Activated CD4-positive, alpha-beta T cell treated with anti-CD3 and anti-CD28 coated beads for 36 hours (primary cell): ENCODE data around the gene OSGIN1. TPM values are rescaled to one million over a fixed set of nuclear protein-coding genes. Genes with fewer than 3 reads are reported as not detected.

Experiments used
- ATAC-seq: fragments of 200-7000 bp; cut with Tn5 transposase; one replicate; pipeline ENCODE4 v1.10.0; 2021; ENCODE audit warnings: mild to moderate bottlenecking, moderate library complexity
- CTCF ChIA-PET: fragments of 350-600 bp; sonication (Branson Sonifier 250); formaldehyde crosslinking; loops from one replicate; lab custom pipeline; 2021; ENCODE audit warnings: antibody characterized with exemption; lab: Charles Lee
- POLR2A ChIA-PET: fragments of 350-600 bp; sonication (Branson Sonifier 250); formaldehyde crosslinking; loops from one replicate; lab custom pipeline; 2021; ENCODE audit warnings: antibody characterized with exemption, inconsistent platforms; lab: Charles Lee
- DNase-seq: peaks from one replicate; pipeline ENCODE4 v3.0.0-alpha.2; 2020
- H3K27ac Mint-ChIP-seq: one replicate; pipeline ENCODE4 v1.8.0; 2021; ENCODE audit warnings: mixed read lengths
- H3K27me3 Mint-ChIP-seq: one replicate; pipeline ENCODE4 v1.8.0; 2021; ENCODE audit warnings: mixed read lengths
- H3K36me3 Mint-ChIP-seq: one replicate; pipeline ENCODE4 v1.8.0; 2021; ENCODE audit warnings: low read depth, mixed read lengths
- H3K4me1 Mint-ChIP-seq: one replicate; pipeline ENCODE4 v1.8.0; 2021; ENCODE audit warnings: mixed read lengths
- H3K4me3 Mint-ChIP-seq: one replicate; pipeline ENCODE4 v1.8.0; 2021; ENCODE audit warnings: mild to moderate bottlenecking, moderate library complexity, mixed read lengths
- H3K9me3 Mint-ChIP-seq: one replicate; pipeline ENCODE4 v1.8.0; 2021; ENCODE audit warnings: low read depth, mixed read lengths
- intact Hi-C, 2 experiments: fragments of 100-400 bp; cut with DNase I in 1 of 2; cut with micrococcal nuclease in 1 of 2; formaldehyde crosslinking; loops; one replicate each; pipeline versions ENCODE4 v1.14.2 to v1.15.1; 2022 to 2024; cut with DNase I, micrococcal nuclease
- total RNA-seq, 2 experiments: library from RNA; stranded (reverse); gene quantifications; one replicate each; pipeline ENCODE4 v1.2.3, GENCODE V29; 2021

OSGIN1 gene
- total RNA-seq, 2 experiments from 2014 or later = 0.75 to 1.0 TPM

DNA sequence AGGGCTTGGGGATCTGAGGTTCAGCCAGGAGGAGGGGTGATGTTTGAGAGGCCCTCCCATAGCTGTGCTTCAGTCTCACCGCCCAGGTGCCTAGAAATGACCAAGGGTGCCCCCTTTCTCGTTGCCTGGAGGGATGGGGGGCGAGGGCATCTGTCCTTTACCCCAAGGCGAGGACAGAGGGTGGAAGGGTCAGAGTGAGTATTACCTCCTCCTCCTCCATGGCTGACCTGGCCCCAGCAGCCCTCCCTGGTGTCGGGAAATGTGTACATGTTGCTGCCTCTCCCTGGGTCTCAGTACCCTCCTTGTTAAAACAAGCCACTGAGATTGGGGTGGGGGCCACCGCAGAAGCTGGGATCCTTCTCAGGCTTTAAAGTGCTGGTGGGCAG lies 17.4 kb downstream of the OSGIN1 start:
- ATAC-seq (no peak), DNase-seq (no peak)
- no peaks in the 10 kb centered on the region for H3K36me3 Mint-ChIP-seq
- ChIA-PET CTCF (interaction anchor here (0.6 to 1.1 kb wide), 2 partner anchors 96 to 302 kb away, joined by 3 to 4 read pairs; no protein-coding TSS in a partner anchor), POLR2A (no interaction called here)
- H3K4me1 Mint-ChIP-seq = no peaks in the 10 kb centered on the region
- H3K27me3 Mint-ChIP-seq = peaks cover 20% of the 10 kb centered on the region
- no peak overlapping the region for H3K4me3 Mint-ChIP-seq
- H3K9me3 Mint-ChIP-seq = no peaks in the 10 kb centered on the region
- intact Hi-C loops = loop anchor here in 1 of 2 experiments (5.0 kb wide), 1 partner anchor 97 kb away; no protein-coding TSS in a partner anchor
- H3K27ac Mint-ChIP-seq = no peak overlapping the region

DNA sequence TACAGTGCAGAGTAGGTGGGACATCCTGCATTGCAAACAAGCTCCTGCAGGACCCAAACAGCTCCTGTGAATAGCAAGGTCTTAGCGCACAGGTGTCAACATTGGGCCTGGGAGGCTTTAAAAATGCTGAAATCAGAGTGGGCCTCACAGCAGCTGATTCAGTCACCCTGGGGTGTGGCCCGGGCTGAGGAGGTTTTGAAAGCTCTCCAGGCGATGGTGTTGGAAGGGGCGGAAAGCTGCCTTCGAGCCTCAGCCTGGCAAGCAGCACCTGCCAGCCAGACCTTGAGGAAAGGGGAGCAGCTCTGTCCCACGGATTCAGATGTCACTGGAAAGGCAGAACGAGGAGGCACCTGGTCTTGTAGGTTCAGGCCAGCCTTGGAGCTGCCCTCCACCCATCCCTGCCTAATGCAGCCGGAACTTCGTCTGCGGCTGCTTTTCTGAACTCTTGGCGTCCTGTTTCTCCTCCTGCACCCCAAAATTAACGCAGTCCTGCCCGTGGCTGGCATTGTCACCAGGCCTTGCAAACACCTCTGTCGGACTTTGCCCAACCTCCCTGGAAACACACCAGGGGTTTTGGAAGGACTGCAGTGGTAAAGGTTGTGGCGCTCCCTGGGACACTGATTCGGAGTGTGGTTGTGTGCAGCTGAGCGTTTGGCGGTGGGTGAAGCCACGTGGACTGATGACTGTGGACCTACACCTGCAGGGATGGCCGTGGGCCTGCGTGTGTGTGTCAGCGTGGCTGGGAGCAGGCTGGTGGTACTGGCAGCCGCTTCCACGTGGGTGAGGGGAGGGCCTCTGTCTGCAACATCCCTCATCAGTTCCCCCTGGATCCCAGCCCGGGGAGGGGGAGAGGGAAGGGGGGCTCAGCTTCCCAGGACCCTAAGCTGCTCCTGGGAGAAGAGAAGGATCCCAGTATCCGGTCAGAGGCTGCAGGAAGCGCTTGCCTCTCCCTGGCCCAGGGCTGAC lies 18.4 kb downstream of the OSGIN1 start:
- Mint-ChIP-seq H3K27ac (no peak overlapping the region), H3K4me3 (no peak overlapping the region), H3K9me3 (no peaks in the 10 kb centered on the region), H3K36me3 (no peaks in the 10 kb centered on the region), H3K27me3 (peaks cover 20% of the 10 kb centered on the region), H3K4me1 (no peaks in the 10 kb centered on the region)
- ChIA-PET POLR2A (no interaction called here), CTCF (interaction anchor here (0.7 to 1.1 kb wide), 2 partner anchors 95 to 143 kb away, joined by 3 read pairs; no protein-coding TSS in a partner anchor)
- ATAC-seq (no peak), DNase-seq (no peak)
- intact Hi-C loops = loop anchor here in 1 of 2 experiments (5.0 kb wide), 1 partner anchor 96 kb away; no protein-coding TSS in a partner anchor

DNA sequence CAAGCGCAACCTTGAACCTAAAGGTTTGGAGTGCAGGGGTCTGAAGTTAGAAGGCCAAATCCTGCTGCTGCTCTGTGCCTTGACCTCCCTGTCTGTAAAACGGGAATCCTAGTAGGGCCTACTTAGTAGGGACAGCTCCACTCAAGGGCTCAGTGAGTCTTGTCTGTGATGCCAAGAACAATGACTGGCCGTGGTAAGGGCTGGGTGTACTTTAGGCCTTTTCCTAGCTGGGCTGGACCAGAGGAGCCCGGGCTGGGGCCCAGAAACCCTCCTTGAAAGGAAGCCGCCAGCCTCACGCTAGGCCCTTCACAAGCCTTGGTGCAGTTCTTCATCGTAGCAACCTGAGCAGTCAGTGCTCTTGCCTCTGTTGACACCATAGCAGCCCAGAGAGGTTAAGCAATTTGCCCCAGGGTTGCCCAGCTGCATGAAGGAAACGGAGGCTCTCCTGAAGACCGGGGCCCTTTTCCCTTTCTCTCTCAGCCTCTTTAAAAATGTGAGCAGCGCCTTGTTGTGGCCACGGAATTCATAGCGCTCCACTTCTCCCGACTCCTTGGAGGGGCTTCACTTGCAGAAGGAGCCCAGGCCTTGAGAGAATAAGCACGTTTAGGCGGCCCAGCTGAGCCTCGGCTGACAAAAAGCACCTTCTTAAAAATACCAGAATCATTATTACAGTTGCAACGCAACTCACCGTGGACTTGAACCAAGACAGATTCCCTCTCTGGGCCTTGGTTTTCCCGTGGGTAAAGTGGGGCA lies 19.4 kb downstream of the OSGIN1 start:
- no peaks in the 10 kb centered on the region for H3K36me3 Mint-ChIP-seq
- CTCF ChIA-PET = interaction anchor here (0.6 kb wide), 1 partner anchor 321 kb away, joined by 4 read pairs; no protein-coding TSS in a partner anchor

DNA sequence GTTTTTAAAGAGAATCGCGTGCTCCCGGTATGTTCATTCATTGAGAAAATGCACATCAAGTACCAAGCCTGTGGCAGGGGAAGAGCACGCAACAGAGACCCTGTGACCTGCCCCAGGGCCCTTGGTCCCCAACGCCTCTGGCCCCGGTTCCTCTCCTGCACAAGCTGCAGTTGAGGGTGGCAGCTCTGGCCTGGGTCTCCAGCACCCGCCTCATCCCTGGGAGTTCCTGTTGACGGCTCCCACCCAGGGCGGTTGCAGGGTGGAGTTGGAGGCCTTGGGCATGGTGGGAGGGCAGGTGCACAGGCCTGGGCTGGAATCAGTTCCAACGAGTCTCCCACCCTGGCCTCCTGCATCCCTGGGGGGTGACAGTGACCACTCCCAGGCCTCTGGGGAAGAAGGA lies 20.0 kb downstream of the OSGIN1 start:
- POLR2A ChIA-PET = no interaction called here
- CTCF ChIA-PET = interaction anchor here (0.6 kb wide), 1 partner anchor 320 kb away, joined by 4 read pairs; no protein-coding TSS in a partner anchor
- Mint-ChIP-seq H3K27ac (no peak overlapping the region), H3K9me3 (peaks cover 2% of the 10 kb centered on the region), H3K4me1 (no peaks in the 10 kb centered on the region), H3K4me3 (no peak overlapping the region), H3K36me3 (no peaks in the 10 kb centered on the region), H3K27me3 (peaks cover 17% of the 10 kb centered on the region)
- intact Hi-C loops = loop anchor here in 1 of 2 experiments (5.0 kb wide), 1 partner anchor 94 kb away; no protein-coding TSS in a partner anchor
- no peak for DNase-seq
- ATAC-seq = no peak

More for the DNA sequence above, 19.4 kb downstream of the OSGIN1 start:
- intact Hi-C loops = loop anchor here in 1 of 2 experiments (5.0 kb wide), 1 partner anchor 95 kb away; no protein-coding TSS in a partner anchor
- POLR2A ChIA-PET = no interaction called here
- Mint-ChIP-seq H3K4me3 (no peak overlapping the region), H3K9me3 (no peaks in the 10 kb centered on the region), H3K27ac (no peak overlapping the region), H3K4me1 (no peaks in the 10 kb centered on the region), H3K27me3 (peaks cover 20% of the 10 kb centered on the region)
- no peak for DNase-seq
- ATAC-seq = no peak

DNA sequence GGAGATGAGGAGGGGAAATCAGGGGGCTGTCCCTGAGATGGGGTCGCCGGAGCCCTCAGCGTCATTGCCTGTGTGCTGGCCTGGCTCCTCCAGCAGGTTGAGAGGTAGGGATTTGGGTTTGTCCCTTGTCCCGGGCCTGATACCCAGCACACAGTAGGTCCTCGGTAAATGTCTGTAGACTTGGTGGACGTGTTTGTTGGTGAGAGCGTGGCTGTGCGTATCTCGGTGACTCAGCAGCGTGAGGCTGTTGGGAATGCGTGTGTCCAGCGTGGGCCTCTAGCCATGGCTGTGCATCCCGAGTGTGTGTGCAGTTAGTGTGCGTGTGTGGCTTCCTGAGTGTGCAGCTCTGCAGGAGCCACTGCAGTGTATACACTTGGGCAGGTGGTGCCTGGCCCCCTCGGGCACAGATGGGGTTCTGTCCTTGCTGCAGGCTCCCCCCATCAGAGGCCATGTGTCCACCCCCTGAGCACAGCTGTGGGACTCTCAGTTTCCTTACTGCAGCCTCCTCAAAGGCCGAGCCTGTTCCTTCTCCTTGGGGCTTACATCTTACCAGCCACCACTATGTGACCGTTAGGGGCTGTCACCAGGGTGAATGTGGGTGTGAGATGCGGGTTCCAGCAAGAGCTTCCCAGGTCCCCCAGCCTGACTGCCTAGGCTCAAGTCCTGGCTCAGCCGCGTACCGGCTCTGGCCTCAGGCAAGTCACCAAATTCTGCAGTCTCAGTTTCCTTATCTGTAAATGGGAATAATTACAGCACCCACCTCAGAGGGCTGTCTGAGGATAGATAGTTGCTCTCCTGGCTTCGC lies 20.7 kb downstream of the OSGIN1 start:
- Mint-ChIP-seq H3K9me3 (peaks cover 7% of the 10 kb centered on the region), H3K4me3 (no peak overlapping the region), H3K27ac (no peak overlapping the region), H3K4me1 (no peaks in the 10 kb centered on the region), H3K36me3 (no peaks in the 10 kb centered on the region), H3K27me3 (peaks cover 17% of the 10 kb centered on the region)
- ATAC-seq (no peak), DNase-seq (no peak)
- POLR2A ChIA-PET = no interaction called here
- CTCF ChIA-PET = no interaction called here
- intact Hi-C loops = loop anchor here in 1 of 2 experiments (5.0 kb wide), 1 partner anchor 94 kb away; no protein-coding TSS in a partner anchor

DNA sequence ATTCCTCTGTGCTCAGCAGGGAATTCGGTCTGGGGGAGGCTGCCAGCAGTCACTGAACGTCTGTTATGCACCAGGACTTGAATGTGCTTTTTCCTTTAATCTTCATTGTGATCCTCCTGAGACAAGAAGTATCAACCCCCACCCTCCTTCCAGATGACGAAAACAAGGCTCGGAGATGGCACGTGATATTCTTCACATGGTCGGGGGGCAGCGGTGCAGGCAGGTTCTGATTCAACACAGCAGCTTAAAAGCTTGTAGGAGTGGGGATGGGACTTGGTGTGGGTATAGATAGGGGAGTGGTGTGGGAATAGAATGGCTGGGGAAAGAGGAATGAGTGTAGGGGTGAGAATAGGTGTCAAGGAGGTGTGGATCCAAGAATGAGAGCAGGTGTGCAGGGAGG lies 21.4 kb downstream of the OSGIN1 start:
- Mint-ChIP-seq H3K4me1 (no peaks in the 10 kb centered on the region), H3K36me3 (no peaks in the 10 kb centered on the region), H3K4me3 (no peak overlapping the region), H3K27ac (no peak overlapping the region), H3K9me3 (peaks cover 10% of the 10 kb centered on the region), H3K27me3 (peaks cover 14% of the 10 kb centered on the region)
- ChIA-PET CTCF (no interaction called here), POLR2A (no interaction called here)
- DNase-seq = no peak
- intact Hi-C loops = loop anchor here in 1 of 2 experiments (5.0 kb wide), 1 partner anchor 93 kb away; no protein-coding TSS in a partner anchor
- ATAC-seq = no peak

DNA sequence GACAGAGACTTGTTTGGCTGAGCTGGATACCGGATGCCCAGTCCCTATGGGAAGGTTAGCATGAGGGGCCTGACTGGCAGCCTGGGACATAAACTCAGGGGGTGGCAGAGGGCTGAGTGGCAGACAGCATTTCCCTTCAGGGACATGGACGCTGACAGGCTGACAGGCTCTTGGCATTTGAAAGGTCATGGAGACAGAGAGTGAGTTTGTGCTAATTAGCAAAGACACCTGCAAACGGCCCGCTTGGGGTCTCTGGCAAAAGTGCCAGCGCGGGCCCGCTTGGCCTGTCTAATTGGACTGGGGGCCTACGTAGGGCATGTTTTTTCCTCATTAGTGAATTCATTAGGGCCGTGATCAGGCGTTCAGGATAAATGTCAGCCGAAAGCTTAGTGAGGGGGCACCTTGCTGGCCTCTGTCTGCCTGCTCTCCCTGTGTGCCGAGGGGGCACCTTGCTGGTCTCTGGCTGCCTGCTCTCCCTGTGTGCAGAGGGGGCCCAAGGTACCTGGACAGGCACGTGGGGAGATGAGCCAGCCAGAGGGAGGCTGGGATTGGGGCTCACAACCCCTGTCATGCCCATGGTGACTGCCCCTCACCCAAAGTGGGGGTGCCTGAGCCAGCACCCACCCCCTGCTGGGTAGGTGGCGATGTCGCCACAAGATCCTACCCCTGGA lies 22.7 kb downstream of the OSGIN1 start:
- ATAC-seq (no peak), DNase-seq (no peak)
- Mint-ChIP-seq H3K4me3 (no peak overlapping the region), H3K4me1 (no peaks in the 10 kb centered on the region), H3K9me3 (peaks cover 10% of the 10 kb centered on the region), H3K36me3 (no peaks in the 10 kb centered on the region), H3K27me3 (peaks cover 8% of the 10 kb centered on the region), H3K27ac (no peak overlapping the region)
- intact Hi-C loops = no loop called here
- ChIA-PET POLR2A (no interaction called here), CTCF (interaction anchor here (0.6 kb wide), 1 partner anchor 200 kb away, joined by 3 read pairs; no protein-coding TSS in a partner anchor)

DNA sequence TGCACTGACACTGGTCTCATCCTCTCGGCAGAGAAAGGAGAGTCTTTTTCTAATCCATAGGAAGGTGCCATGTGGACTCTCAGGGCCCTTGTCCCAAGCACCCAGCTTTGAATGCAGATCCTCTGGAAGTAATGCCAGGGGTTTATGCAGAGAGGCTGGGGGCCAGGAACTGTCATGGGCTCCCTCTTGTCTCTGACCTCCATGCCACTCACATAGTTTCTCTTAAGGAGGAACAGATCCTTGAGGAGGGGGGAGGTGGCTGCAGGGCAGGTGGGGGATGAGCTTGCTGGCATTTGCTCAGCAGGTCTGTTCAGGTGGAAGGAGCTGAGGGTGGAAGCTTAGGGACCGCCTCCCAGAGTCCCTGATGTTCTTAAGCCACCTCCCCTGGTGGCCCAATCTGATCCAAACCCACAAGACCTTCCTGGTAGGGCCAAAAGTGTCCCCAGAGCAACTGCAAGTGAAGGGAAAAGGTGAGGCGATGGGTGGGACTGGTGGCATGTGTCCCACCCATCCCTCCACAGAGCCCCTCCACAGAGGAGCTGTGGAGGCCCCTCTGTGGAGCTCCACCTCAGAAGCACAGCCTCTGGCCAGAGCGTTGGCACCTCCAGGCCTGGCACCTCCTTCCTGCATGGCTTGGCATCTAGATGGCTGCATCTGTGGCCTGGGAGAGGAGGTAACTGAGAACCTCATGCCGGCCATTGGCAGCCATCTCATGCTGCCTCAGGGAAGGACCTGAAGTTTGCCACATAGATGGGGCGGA lies 24.2 kb downstream of the OSGIN1 start:
- CTCF ChIA-PET = interaction anchor here (1.3 kb wide), 1 partner anchor 51 kb away, joined by 8 read pairs; no protein-coding TSS in a partner anchor
- intact Hi-C loops = no loop called here
- POLR2A ChIA-PET = no interaction called here

DNA sequence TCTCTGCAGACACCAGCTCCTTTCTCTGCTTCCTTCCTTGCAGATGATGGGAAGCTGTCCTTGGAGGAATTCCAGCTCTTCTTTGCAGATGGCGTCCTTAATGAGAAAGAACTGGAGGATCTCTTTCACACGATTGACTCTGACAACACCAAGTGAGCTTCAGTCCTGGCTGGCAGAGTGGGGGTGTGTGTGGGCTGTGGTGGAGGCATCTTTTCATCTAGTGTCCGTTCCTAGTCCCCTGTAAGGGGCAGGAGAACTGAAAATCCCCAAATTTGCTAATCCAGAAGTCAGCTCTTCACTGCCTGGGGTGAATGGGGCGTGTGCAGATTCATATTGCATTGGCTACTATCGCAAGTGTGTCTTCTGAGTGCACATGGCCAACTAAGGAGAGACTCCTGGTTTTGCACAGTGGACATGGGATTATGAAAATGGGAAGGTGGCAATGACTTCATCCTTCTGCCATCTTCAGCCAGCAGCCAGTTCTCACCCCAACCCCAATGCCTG lies 25.4 kb downstream of the OSGIN1 start:
- POLR2A ChIA-PET = no interaction called here
- Mint-ChIP-seq H3K4me1 (no peaks in the 10 kb centered on the region), H3K27me3 (peaks cover 4% of the 10 kb centered on the region), H3K27ac (no peak overlapping the region), H3K9me3 (peaks cover 10% of the 10 kb centered on the region), H3K36me3 (no peaks in the 10 kb centered on the region), H3K4me3 (no peak overlapping the region)
- CTCF ChIA-PET = interaction anchor here (1.1 to 1.3 kb wide), 2 partner anchors 14 to 52 kb away, joined by 4 to 8 read pairs; no protein-coding TSS in a partner anchor
- no peak for ATAC-seq
- intact Hi-C loops = no loop called here
- no peak for DNase-seq

More for the DNA sequence above, 24.2 kb downstream of the OSGIN1 start:
- Mint-ChIP-seq H3K27me3 (peaks cover 4% of the 10 kb centered on the region), H3K27ac (no peak overlapping the region), H3K4me3 (no peak overlapping the region), H3K9me3 (peaks cover 10% of the 10 kb centered on the region), H3K4me1 (no peaks in the 10 kb centered on the region), H3K36me3 (no peaks in the 10 kb centered on the region)
- ATAC-seq (no peak), DNase-seq (no peak)
